MM.1S (cell line): ENCODE measurements around the gene MAP2K6.
A peak's percentile ranks its signal among the peaks of the same experiment; 100 is the strongest.

Experiments
- DNase-seq: peaks from one replicate; pipeline ENCODE4 v3.0.0-alpha.2; 2015
- H2AFZ ChIP-seq: fragments of 300-600 bp; sonication (generic); 2 replicates; pipeline ENCODE4 v1.6.0; 2016; ENCODE audit warnings: antibody characterized with exemption, low read length
- H3F3A ChIP-seq: fragments of 300-600 bp; sonication (generic); 2 replicates; pipeline ENCODE4 v1.6.1; 2016; ENCODE audit warnings: mild to moderate bottlenecking, antibody characterized with exemption, low read length, moderate library complexity, mixed read lengths; ENCODE audit not compliant: insufficient read depth
- H3K27ac ChIP-seq: fragments of 300-600 bp; sonication (generic); 2 replicates; pipeline ENCODE4 v1.5.1; 2016; ENCODE audit warnings: mild to moderate bottlenecking, low read length
- H3K27me3 ChIP-seq: fragments of 300-600 bp; sonication (generic); replicated peaks from 2 replicates; pipeline ENCODE4 v1.6.0; 2016; ENCODE audit warnings: low read length; ENCODE audit not compliant: insufficient read depth
- H3K36me3 ChIP-seq: fragments of 300-600 bp; sonication (generic); replicated peaks from 2 replicates; pipeline ENCODE4 v1.6.1; 2016; ENCODE audit warnings: mild to moderate bottlenecking, low read length, mixed read lengths; ENCODE audit not compliant: insufficient read depth
- H3K4me1 ChIP-seq: fragments of 300-600 bp; sonication (generic); 2 replicates; pipeline ENCODE4 v1.6.1; 2016; ENCODE audit warnings: low read length, mixed read lengths
- H3K4me2 ChIP-seq: fragments of 300-600 bp; sonication (generic); 2 replicates; pipeline ENCODE4 v1.6.0; 2016; ENCODE audit warnings: low read depth, low read length
- H3K4me3 ChIP-seq: fragments of 300-600 bp; sonication (generic); 2 replicates; pipeline ENCODE4 v1.5.1; 2016; ENCODE audit warnings: low read length, mixed read lengths
- H3K79me2 ChIP-seq: fragments of 300-600 bp; sonication (generic); 2 replicates; pipeline ENCODE4 v1.6.1; 2016; ENCODE audit warnings: mixed run types, low read length, mixed read lengths
- H3K9ac ChIP-seq: fragments of 300-600 bp; sonication (generic); 2 replicates; pipeline ENCODE4 v1.6.1; 2016; ENCODE audit warnings: low read length, mixed read lengths
- H3K9me2 ChIP-seq: fragments of 300-600 bp; sonication (generic); replicated peaks from 2 replicates; pipeline ENCODE4 v1.6.1; 2016; ENCODE audit warnings: mild to moderate bottlenecking, low read length, mixed read lengths; ENCODE audit not compliant: insufficient read depth
- H3K9me3 ChIP-seq: fragments of 300-600 bp; sonication (generic); replicated peaks from 2 replicates; pipeline ENCODE4 v1.6.1; 2016; ENCODE audit warnings: mild to moderate bottlenecking, low read length, mixed read lengths; ENCODE audit not compliant: insufficient read depth
- H4K20me1 ChIP-seq: fragments of 300-600 bp; sonication (generic); 2 replicates; pipeline ENCODE4 v1.6.1; 2016; ENCODE audit warnings: mild to moderate bottlenecking, low read length, moderate library complexity, mixed read lengths; ENCODE audit not compliant: insufficient read depth
- EZH2 ChIP-seq: fragments of 300-600 bp; sonication (generic); optimal IDR thresholded peaks from 2 replicates; pipeline ENCODE3; 2017; ENCODE audit warnings: low read depth, mild to moderate bottlenecking, antibody characterized with exemption, low read length, mixed read lengths
- EZH2phosphoT487 ChIP-seq: fragments of 300-600 bp; sonication (generic); IDR thresholded peaks from 2 replicates; pipeline ENCODE4 v1.6.1; 2018; ENCODE audit warnings: antibody characterized with exemption, low read length
- TF ChIP-seq, protein P1 (sequence below): fragments of 300-600 bp; sonication (generic); IDR thresholded peaks from 2 replicates; pipeline ENCODE4 v1.5.1; 2016; ENCODE audit warnings: antibody characterized with exemption, low read length, mixed read lengths

MAP2K6 gene

DNA sequence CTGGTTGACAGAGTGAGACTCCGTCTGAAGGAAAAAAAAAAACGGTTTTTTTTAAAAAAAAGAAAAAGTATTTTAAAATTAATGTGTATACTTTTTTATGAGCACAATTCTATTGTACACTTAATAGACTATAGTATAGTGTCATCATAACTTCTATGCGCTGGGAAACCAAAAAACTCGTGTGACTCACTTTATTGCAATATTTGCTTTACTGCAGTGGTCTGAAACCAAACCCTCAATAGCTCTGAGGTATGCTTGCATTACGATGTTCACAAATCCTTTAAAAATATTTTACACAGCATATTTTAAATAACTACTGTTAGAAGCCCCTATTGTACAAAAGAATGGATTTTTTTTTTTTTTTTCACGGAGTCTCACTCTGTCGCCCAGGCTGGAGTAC, 12.4 kb upstream of the MAP2K6 start:
- Histone ChIP-seq H2AFZ (no peak overlapping the region), H3K27me3 (no peaks in the 10 kb centered on the region), H4K20me1 (no peaks in the 10 kb centered on the region), H3K9me3 (no peaks in the 10 kb centered on the region), H3K36me3 (no peaks in the 10 kb centered on the region), H3K4me3 (no peak overlapping the region), H3K79me2 (no peaks in the 10 kb centered on the region), H3K9me2 (no peaks in the 10 kb centered on the region), H3K4me1 (no peaks in the 10 kb centered on the region), H3K9ac (no peak overlapping the region), H3K4me2 (no peak overlapping the region), H3K27ac (no peak overlapping the region), H3F3A (no peaks in the 10 kb centered on the region)
- DNase-seq: no peak
- TF ChIP-seq EZH2 (no peak), EZH2phosphoT487 (no peak)
- TF ChIP-seq, protein P1, sequence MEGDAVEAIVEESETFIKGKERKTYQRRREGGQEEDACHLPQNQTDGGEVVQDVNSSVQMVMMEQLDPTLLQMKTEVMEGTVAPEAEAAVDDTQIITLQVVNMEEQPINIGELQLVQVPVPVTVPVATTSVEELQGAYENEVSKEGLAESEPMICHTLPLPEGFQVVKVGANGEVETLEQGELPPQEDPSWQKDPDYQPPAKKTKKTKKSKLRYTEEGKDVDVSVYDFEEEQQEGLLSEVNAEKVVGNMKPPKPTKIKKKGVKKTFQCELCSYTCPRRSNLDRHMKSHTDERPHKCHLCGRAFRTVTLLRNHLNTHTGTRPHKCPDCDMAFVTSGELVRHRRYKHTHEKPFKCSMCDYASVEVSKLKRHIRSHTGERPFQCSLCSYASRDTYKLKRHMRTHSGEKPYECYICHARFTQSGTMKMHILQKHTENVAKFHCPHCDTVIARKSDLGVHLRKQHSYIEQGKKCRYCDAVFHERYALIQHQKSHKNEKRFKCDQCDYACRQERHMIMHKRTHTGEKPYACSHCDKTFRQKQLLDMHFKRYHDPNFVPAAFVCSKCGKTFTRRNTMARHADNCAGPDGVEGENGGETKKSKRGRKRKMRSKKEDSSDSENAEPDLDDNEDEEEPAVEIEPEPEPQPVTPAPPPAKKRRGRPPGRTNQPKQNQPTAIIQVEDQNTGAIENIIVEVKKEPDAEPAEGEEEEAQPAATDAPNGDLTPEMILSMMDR: no peak

DNA sequence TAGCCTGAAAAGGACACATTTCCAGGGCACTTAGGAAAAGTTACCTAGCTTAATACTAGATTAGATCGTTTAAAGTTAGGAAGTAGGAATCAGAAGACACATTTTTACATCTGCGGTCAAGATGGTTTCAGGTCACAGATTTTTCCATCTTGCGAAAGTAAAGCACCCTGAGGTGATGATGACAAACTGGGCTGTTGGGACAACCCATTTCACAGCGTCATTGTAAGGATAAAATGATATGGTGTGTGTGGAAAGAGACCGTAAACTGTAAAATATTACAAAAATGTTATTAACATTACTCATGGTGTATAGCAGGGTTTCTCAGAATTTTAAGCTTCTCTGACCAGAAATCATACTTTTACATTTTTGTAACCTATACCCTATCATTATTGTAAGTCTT, 10.1 kb upstream of the MAP2K6 start:
- no peak for DNase-seq
- Histone ChIP-seq H3K9ac (no peak overlapping the region), H3K4me1 (no peaks in the 10 kb centered on the region)

DNA sequence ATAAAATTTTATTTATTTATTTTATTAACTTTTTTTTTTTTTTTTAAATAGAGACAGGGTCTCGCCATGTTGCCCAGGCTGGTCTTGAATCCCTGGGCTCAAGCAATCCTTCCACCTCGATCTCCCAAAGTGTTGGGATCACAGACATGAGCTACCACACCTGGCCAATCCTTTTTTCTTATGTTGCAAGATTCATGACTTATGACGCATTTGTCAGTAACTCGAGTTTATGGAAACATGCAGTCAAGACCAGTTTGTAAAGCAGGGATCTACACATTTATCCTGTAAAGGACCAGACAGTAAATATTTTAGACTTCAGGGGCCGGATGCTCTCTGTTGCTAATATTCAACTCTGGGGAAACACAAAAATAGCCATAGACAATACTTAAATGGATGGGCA, 9.4 kb upstream of the MAP2K6 start:
- no peaks in the 10 kb centered on the region for H3K36me3 ChIP-seq
- no peak overlapping the region for H3K9ac ChIP-seq
- no peaks in the 10 kb centered on the region for H4K20me1 ChIP-seq
- no peaks in the 10 kb centered on the region for H3K9me2 ChIP-seq
- no peaks in the 10 kb centered on the region for H3F3A ChIP-seq
- no peak for TF ChIP-seq EZH2phosphoT487
- no peaks in the 10 kb centered on the region for H3K4me1 ChIP-seq
- no peak overlapping the region for H3K4me2 ChIP-seq
- no peak overlapping the region for H3K4me3 ChIP-seq
- no peaks in the 10 kb centered on the region for H3K9me3 ChIP-seq
- no peak overlapping the region for H3K27ac ChIP-seq
- H2AFZ ChIP-seq: no peak overlapping the region
- no peaks in the 10 kb centered on the region for H3K79me2 ChIP-seq
- no peak for DNase-seq
- no peaks in the 10 kb centered on the region for H3K27me3 ChIP-seq

More for the DNA sequence above, 10.1 kb upstream of the MAP2K6 start:
- no peak overlapping the region for H3K4me3 ChIP-seq
- no peaks in the 10 kb centered on the region for H3K9me2 ChIP-seq
- no peaks in the 10 kb centered on the region for H3F3A ChIP-seq
- no peaks in the 10 kb centered on the region for H3K79me2 ChIP-seq
- peak overlapping the region; percentile 23; the same call in 1 of the 2 replicates for H2AFZ ChIP-seq
- no peaks in the 10 kb centered on the region for H3K36me3 ChIP-seq
- H4K20me1 ChIP-seq: no peaks in the 10 kb centered on the region
- H3K4me2 ChIP-seq: no peak overlapping the region
- TF ChIP-seq EZH2phosphoT487 (no peak), EZH2 (no peak)
- TF ChIP-seq, protein P1: no peak
- no peak overlapping the region for H3K27ac ChIP-seq
- H3K27me3 ChIP-seq: no peaks in the 10 kb centered on the region
- no peaks in the 10 kb centered on the region for H3K9me3 ChIP-seq

DNA sequence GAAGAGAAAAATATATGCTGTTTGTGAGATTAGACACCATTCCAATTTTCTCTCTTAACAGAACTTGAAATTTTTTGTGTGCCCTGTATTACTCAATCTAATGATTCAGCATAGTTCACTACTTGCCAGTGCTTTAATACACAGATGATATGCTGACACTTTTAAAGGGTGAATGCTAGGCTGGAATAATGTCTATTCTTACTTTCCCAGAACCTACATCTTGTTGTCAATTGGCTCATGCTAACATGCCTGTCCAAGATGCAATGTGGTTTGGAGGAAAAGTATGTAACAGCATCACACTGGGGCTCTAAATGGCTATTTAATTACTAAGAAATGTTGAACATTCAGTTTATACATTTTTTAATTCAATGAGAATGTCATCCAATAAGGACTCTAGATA, 7.6 kb upstream of the MAP2K6 start:
- Histone ChIP-seq H3K4me1 (no peaks in the 10 kb centered on the region), H3K9me2 (no peaks in the 10 kb centered on the region), H3K9ac (no peak overlapping the region), H3K27ac (no peak overlapping the region), H3K4me2 (no peak overlapping the region), H3K4me3 (no peak overlapping the region), H2AFZ (no peak overlapping the region), H3F3A (no peaks in the 10 kb centered on the region), H3K27me3 (no peaks in the 10 kb centered on the region), H3K9me3 (no peaks in the 10 kb centered on the region), H3K79me2 (no peaks in the 10 kb centered on the region), H4K20me1 (no peaks in the 10 kb centered on the region), H3K36me3 (no peaks in the 10 kb centered on the region)
- TF ChIP-seq, protein P1: no peak
- no peak for DNase-seq
